ENCODE measurements around the gene GDPD5.

Gene GDPD5

GRCh38 chr11:75462117-75462653 is 63.6 kb downstream of the GDPD5 start:
- Histone ChIP-seq H3K9me3 (ENCODE audit: insufficient read depth, low read depth, low read length) (no peaks in the 10 kb centered on the region), H3K27ac (ENCODE audit: low read depth, low read length) (peak overlapping the region; percentile 90), H3K9ac (ENCODE audit: low read depth, low read length) (peak overlapping the region; percentile 61; the same call in 1 of the 2 replicates), H3K27me3 (ENCODE audit: insufficient read depth, low read length) (no peaks in the 10 kb centered on the region), H3K36me3 (ENCODE audit: insufficient read depth, low read length) (no peaks in the 10 kb centered on the region), H3K4me3 (ENCODE audit: low read length) (no peak overlapping the region), H3K4me1 (ENCODE audit: insufficient read depth, low read length) (peaks cover 33% of the 10 kb centered on the region)
- 38% methylated on average over 5 of the region's 5 CpGs for whole genome bisulfite sequencing

- H3K27ac ChIP-seq (ENCODE audit: low read depth, low read length) = no peak overlapping the region
- H3K9ac ChIP-seq (ENCODE audit: low read depth, low read length) = no peak overlapping the region; the same call in 1 of the 2 replicates
- H3K9me3 ChIP-seq (ENCODE audit: insufficient read depth, low read depth, low read length) = no peaks in the 10 kb centered on the region
- WGBS = 96% methylated on average over 6 of the region's 6 CpGs
- no peaks in the 10 kb centered on the region for H3K27me3 ChIP-seq (ENCODE audit: insufficient read depth, low read length)
- peaks cover 29% of the 10 kb centered on the region; the same call in 1 of the 2 replicates for H3K4me1 ChIP-seq (ENCODE audit: insufficient read depth, low read length)
- H3K4me3 ChIP-seq (ENCODE audit: low read length) = no peak overlapping the region
- no peaks in the 10 kb centered on the region for H3K36me3 ChIP-seq (ENCODE audit: insufficient read depth, low read length)
Measured at GRCh38 chr11:75461151-75461550, 64.6 kb downstream of the GDPD5 start.

- Histone ChIP-seq H3K27me3 (ENCODE audit: insufficient read depth, low read length) (no peaks in the 10 kb centered on the region), H3K4me3 (ENCODE audit: low read length) (no peak overlapping the region), H3K27ac (ENCODE audit: low read depth, low read length) (no peak overlapping the region), H3K9me3 (ENCODE audit: insufficient read depth, low read depth, low read length) (no peaks in the 10 kb centered on the region), H3K9ac (ENCODE audit: low read depth, low read length) (no peak overlapping the region), H3K4me1 (ENCODE audit: insufficient read depth, low read length) (peaks cover 3% of the 10 kb centered on the region; the same call in 1 of the 2 replicates), H3K36me3 (ENCODE audit: insufficient read depth, low read length) (no peaks in the 10 kb centered on the region)
- 87% methylated on average over 14 of the region's 14 CpGs for WGBS
Measured at GRCh38 chr11:75456596-75457183, 69.1 kb downstream of the GDPD5 start.

- H3K9ac ChIP-seq (ENCODE audit: low read depth, low read length) = no peak overlapping the region
- no peaks in the 10 kb centered on the region for H3K27me3 ChIP-seq (ENCODE audit: insufficient read depth, low read length)
- H3K27ac ChIP-seq (ENCODE audit: low read depth, low read length) = no peak overlapping the region
- H3K36me3 ChIP-seq (ENCODE audit: insufficient read depth, low read length) = no peaks in the 10 kb centered on the region
- H3K9me3 ChIP-seq (ENCODE audit: insufficient read depth, low read depth, low read length) = no peaks in the 10 kb centered on the region
- no peak overlapping the region for H3K4me3 ChIP-seq (ENCODE audit: low read length)
- H3K4me1 ChIP-seq (ENCODE audit: insufficient read depth, low read length) = no peaks in the 10 kb centered on the region
- WGBS = 83% methylated on average over 5 of the region's 5 CpGs
Measured at GRCh38 chr11:75454987-75455386, 70.8 kb downstream of the GDPD5 start.

- no peaks in the 10 kb centered on the region for H3K27me3 ChIP-seq (ENCODE audit: insufficient read depth, low read length)
- no peak overlapping the region for H3K4me3 ChIP-seq (ENCODE audit: low read length)
- H3K9me3 ChIP-seq (ENCODE audit: insufficient read depth, low read depth, low read length) = no peaks in the 10 kb centered on the region
- no peak overlapping the region for H3K9ac ChIP-seq (ENCODE audit: low read depth, low read length)
- H3K27ac ChIP-seq (ENCODE audit: low read depth, low read length) = no peak overlapping the region
- H3K36me3 ChIP-seq (ENCODE audit: insufficient read depth, low read length) = no peaks in the 10 kb centered on the region
- 93% methylated on average over 8 of the region's 9 CpGs for WGBS
- no peaks in the 10 kb centered on the region for H3K4me1 ChIP-seq (ENCODE audit: insufficient read depth, low read length)
Measured at GRCh38 chr11:75453916-75454655, 71.7 kb downstream of the GDPD5 start.

- H3K4me1 ChIP-seq (ENCODE audit: insufficient read depth, low read length) = no peaks in the 10 kb centered on the region
- H3K27me3 ChIP-seq (ENCODE audit: insufficient read depth, low read length) = no peaks in the 10 kb centered on the region
- H3K4me3 ChIP-seq (ENCODE audit: low read length) = no peak overlapping the region
- 76% methylated on average over 46 of the region's 46 CpGs for WGBS
- no peaks in the 10 kb centered on the region for H3K36me3 ChIP-seq (ENCODE audit: insufficient read depth, low read length)
- H3K27ac ChIP-seq (ENCODE audit: low read depth, low read length) = no peak overlapping the region
- H3K9me3 ChIP-seq (ENCODE audit: insufficient read depth, low read depth, low read length) = no peaks in the 10 kb centered on the region
- no peak overlapping the region for H3K9ac ChIP-seq (ENCODE audit: low read depth, low read length)
Measured at GRCh38 chr11:75450826-75451821, 74.6 kb downstream of the GDPD5 start.

- Histone ChIP-seq H3K4me3 (ENCODE audit: low read length) (no peak overlapping the region), H3K27me3 (ENCODE audit: insufficient read depth, low read length) (no peaks in the 10 kb centered on the region), H3K4me1 (ENCODE audit: insufficient read depth, low read length) (no peaks in the 10 kb centered on the region), H3K9me3 (ENCODE audit: insufficient read depth, low read depth, low read length) (no peaks in the 10 kb centered on the region), H3K36me3 (ENCODE audit: insufficient read depth, low read length) (no peaks in the 10 kb centered on the region), H3K27ac (ENCODE audit: low read depth, low read length) (no peak overlapping the region), H3K9ac (ENCODE audit: low read depth, low read length) (no peak overlapping the region)
- 91% methylated on average over 7 of the region's 7 CpGs for WGBS
Measured at GRCh38 chr11:75450236-75450635, 75.5 kb downstream of the GDPD5 start.

GRCh38 chr11:75449776-75450175 is 76.0 kb downstream of the GDPD5 start:
- Histone ChIP-seq H3K9ac (ENCODE audit: low read depth, low read length) (no peak overlapping the region), H3K27me3 (ENCODE audit: insufficient read depth, low read length) (no peaks in the 10 kb centered on the region), H3K4me3 (ENCODE audit: low read length) (no peak overlapping the region), H3K4me1 (ENCODE audit: insufficient read depth, low read length) (no peaks in the 10 kb centered on the region), H3K27ac (ENCODE audit: low read depth, low read length) (no peak overlapping the region), H3K36me3 (ENCODE audit: insufficient read depth, low read length) (no peaks in the 10 kb centered on the region), H3K9me3 (ENCODE audit: insufficient read depth, low read depth, low read length) (no peaks in the 10 kb centered on the region)
- WGBS = 90% methylated on average over 11 of the region's 11 CpGs

GRCh38 chr11:75449271-75449670 is 76.5 kb downstream of the GDPD5 start:
- H3K9ac ChIP-seq (ENCODE audit: low read depth, low read length) = no peak overlapping the region
- H3K27ac ChIP-seq (ENCODE audit: low read depth, low read length) = no peak overlapping the region
- no peaks in the 10 kb centered on the region for H3K36me3 ChIP-seq (ENCODE audit: insufficient read depth, low read length)
- WGBS = 86% methylated on average over 10 of the region's 10 CpGs
- H3K4me1 ChIP-seq (ENCODE audit: insufficient read depth, low read length) = no peaks in the 10 kb centered on the region
- H3K27me3 ChIP-seq (ENCODE audit: insufficient read depth, low read length) = no peaks in the 10 kb centered on the region
- no peaks in the 10 kb centered on the region for H3K9me3 ChIP-seq (ENCODE audit: insufficient read depth, low read depth, low read length)
- H3K4me3 ChIP-seq (ENCODE audit: low read length) = no peak overlapping the region

GRCh38 chr11:75447415-75447814 is 78.3 kb downstream of the GDPD5 start:
- 79% methylated on average over 4 of the region's 5 CpGs for WGBS
- no peaks in the 10 kb centered on the region for H3K9me3 ChIP-seq (ENCODE audit: insufficient read depth, low read depth, low read length)
- H3K27me3 ChIP-seq (ENCODE audit: insufficient read depth, low read length) = no peaks in the 10 kb centered on the region

More at GRCh38 chr11:75447415-75447814, 78.3 kb downstream of the GDPD5 start:
- Histone ChIP-seq H3K9ac (ENCODE audit: low read depth, low read length) (no peak overlapping the region), H3K27ac (ENCODE audit: low read depth, low read length) (no peak overlapping the region), H3K4me3 (ENCODE audit: low read length) (no peak overlapping the region), H3K36me3 (ENCODE audit: insufficient read depth, low read length) (no peaks in the 10 kb centered on the region), H3K4me1 (ENCODE audit: insufficient read depth, low read length) (no peaks in the 10 kb centered on the region)
